Activated T-cell treated with anti-CD3 and anti-CD28 coated beads, Interleukin-2, amount 50 U/mL, for 24 hours (primary cell): ENCODE data around the gene LCN12.

Experiments
- DNase-seq: peaks from one replicate; pipeline ENCODE4 v3.0.0-alpha.2; 2020
- H3K27ac Mint-ChIP-seq: 2 replicates; pipeline ENCODE4 v1.8.0; 2020; ENCODE audit warnings: mild to moderate bottlenecking, mixed read lengths
- H3K27me3 Mint-ChIP-seq: 2 replicates; pipeline ENCODE4 v1.8.0; 2020; ENCODE audit warnings: mixed read lengths
- H3K36me3 Mint-ChIP-seq: 2 replicates; pipeline ENCODE4 v1.8.0; 2020; ENCODE audit warnings: low read depth, mixed read lengths
- H3K4me1 Mint-ChIP-seq: 2 replicates; pipeline ENCODE4 v1.8.0; 2020; ENCODE audit warnings: low read depth, mixed read lengths
- H3K4me3 Mint-ChIP-seq: 2 replicates; pipeline ENCODE4 v1.8.0; 2020; ENCODE audit warnings: mild to moderate bottlenecking, moderate library complexity, mixed read lengths
- H3K9me3 Mint-ChIP-seq: 2 replicates; pipeline ENCODE4 v1.8.0; 2020; ENCODE audit warnings: mixed read lengths

Gene LCN12

DNA sequence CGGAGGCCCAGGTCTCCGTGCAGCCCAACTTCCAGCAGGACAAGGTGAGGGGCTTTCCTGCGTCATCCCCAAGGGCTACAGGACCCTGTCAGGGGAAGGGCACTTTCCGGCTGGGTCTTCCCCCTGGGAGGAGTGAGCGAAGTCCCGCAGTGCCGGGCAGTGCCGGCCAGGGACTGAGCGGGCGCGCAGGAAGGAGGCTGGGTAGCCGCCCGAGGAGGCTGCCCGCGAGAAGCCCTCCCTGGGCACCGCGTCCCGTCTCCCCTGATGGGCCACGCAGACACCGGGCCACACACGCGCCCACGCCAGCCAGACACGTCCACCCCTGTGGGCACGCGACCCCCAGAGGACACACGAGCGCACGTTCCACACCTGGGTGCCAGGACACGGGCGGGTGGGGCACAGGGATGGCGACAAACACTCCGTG is 25.6 kb downstream of the LCN12 start:
- Mint-ChIP-seq H3K27ac (no peak overlapping the region), H3K4me3 (no peak overlapping the region), H3K36me3 (no peaks in the 10 kb centered on the region), H3K4me1 (peaks cover 20% of the 10 kb centered on the region), H3K27me3 (peaks cover 8% of the 10 kb centered on the region), H3K9me3 (no peaks in the 10 kb centered on the region)
- no peak for DNase-seq

DNA sequence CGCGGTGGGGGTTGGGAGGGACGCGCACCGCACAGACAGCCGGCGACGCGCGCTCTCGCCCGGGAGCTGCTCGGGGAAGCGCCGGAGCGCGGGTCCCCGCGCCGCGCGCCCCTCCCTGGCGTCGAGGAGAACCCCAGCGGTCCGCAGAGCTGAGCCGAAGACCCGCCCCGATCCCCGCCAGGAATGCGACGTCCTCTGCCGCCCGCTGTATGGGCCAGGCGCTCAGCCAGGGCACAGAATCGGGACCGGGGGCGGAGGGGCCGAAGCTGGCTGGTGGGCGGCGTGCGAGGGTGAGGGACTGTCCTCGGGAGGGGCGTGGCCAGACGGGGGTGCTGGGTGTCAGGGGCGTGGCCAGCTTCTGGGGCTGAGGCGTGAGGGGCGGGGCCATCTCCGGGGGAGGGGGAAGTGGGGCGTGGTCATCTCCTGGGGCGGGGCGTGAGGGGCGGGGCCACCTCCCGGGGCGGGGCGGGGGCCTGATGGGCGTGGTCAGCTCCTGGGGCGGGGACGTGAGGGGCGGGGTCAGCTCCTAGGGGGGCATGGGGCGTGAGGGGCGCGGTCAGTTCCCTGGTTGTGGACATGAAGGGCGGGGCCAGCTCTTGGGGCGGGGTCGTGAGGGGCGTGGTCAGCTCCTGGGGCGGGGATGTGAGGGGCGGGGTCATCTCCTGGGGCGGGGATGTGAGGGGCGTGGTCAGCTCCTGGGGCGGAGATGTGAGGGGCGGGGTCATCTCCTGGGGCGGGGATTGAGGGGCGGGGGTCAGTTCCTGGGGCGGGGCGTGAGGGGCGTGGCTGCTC is 26.2 kb downstream of the LCN12 start:
- H3K27me3 Mint-ChIP-seq: peaks cover 13% of the 10 kb centered on the region
- H3K4me1 Mint-ChIP-seq: peaks cover 20% of the 10 kb centered on the region
- no peaks in the 10 kb centered on the region for H3K36me3 Mint-ChIP-seq
- H3K4me3 Mint-ChIP-seq: no peak overlapping the region
- no peak overlapping the region for H3K27ac Mint-ChIP-seq
- peak; percentile 78 for DNase-seq
- no peaks in the 10 kb centered on the region for H3K9me3 Mint-ChIP-seq

- Mint-ChIP-seq H3K4me3 (no peak overlapping the region), H3K36me3 (no peaks in the 10 kb centered on the region), H3K27me3 (peaks cover 21% of the 10 kb centered on the region), H3K9me3 (no peaks in the 10 kb centered on the region), H3K4me1 (peaks cover 20% of the 10 kb centered on the region), H3K27ac (no peak overlapping the region)
- no peak for DNase-seq
Observed at GRCh38 chr9:136978865-136979544, 26.9 kb downstream of the LCN12 start.

DNA sequence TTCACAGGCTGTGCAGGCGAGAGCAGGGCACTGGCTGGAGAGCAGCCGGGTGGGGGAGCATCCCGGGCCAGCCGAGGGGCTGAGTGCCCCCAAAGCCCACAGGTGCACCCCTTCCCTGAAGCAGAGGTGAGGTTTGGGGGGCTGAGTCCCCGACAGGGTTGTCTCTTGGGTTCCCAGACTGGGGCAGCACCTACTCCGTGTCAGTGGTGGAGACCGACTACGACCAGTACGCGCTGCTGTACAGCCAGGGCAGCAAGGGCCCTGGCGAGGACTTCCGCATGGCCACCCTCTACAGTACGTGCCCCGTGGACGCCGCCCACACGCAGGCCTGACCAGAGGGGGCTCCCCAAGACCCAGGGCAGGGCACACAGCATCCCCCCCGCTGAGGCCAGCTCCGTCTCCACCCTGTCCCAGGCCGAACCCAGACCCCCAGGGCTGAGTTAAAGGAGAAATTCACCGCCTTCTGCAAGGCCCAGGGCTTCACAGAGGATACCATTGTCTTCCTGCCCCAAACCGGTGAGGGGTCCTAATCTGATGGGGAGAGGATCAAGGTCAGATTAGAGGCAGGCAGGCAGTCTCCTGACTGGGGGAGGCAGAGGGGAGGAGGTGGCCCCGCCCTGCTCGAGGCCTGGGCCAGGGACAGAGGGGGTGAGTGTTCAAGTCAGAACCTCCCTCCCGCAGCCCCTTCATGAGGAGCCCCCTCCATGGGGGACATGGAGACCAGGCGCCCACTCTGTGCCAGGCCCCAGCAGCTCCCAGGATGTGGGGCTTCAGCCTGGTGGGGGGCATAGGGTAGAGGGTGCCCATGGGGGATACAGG is 27.9 kb downstream of the LCN12 start:
- no peak overlapping the region for H3K27ac Mint-ChIP-seq
- H3K27me3 Mint-ChIP-seq: peaks cover 29% of the 10 kb centered on the region
- no peak overlapping the region for H3K4me3 Mint-ChIP-seq
- H3K36me3 Mint-ChIP-seq: no peaks in the 10 kb centered on the region
- H3K4me1 Mint-ChIP-seq: peaks cover 16% of the 10 kb centered on the region
- H3K9me3 Mint-ChIP-seq: no peaks in the 10 kb centered on the region
- DNase-seq: no peak

- H3K4me3 Mint-ChIP-seq: no peak overlapping the region
- H3K27ac Mint-ChIP-seq: no peak overlapping the region
- DNase-seq: no peak
- H3K4me1 Mint-ChIP-seq: peaks cover 7% of the 10 kb centered on the region
- H3K27me3 Mint-ChIP-seq: peaks cover 32% of the 10 kb centered on the region
- no peaks in the 10 kb centered on the region for H3K9me3 Mint-ChIP-seq
- no peaks in the 10 kb centered on the region for H3K36me3 Mint-ChIP-seq
Observed at GRCh38 chr9:136980669-136981478, 28.8 kb downstream of the LCN12 start.

GRCh38 chr9:136981588-136982231 is 29.6 kb downstream of the LCN12 start:
- H3K27me3 Mint-ChIP-seq: peaks cover 33% of the 10 kb centered on the region
- H3K9me3 Mint-ChIP-seq: no peaks in the 10 kb centered on the region
- no peak for DNase-seq
- no peak overlapping the region for H3K4me3 Mint-ChIP-seq
- peaks cover 2% of the 10 kb centered on the region for H3K4me1 Mint-ChIP-seq
- no peaks in the 10 kb centered on the region for H3K36me3 Mint-ChIP-seq
- H3K27ac Mint-ChIP-seq: no peak overlapping the region

- Mint-ChIP-seq H3K36me3 (no peaks in the 10 kb centered on the region), H3K27me3 (peaks cover 33% of the 10 kb centered on the region), H3K4me3 (no peak within 1 kb of the TSS), H3K27ac (no peak within 1 kb of the TSS), H3K9me3 (no peaks in the 10 kb centered on the region), H3K4me1 (peaks cover under 1% of the 10 kb centered on the region)
- DNase-seq: no peak
Observed at GRCh38 chr9:136982232-136983051, 30.4 kb downstream of the LCN12 start, which contains the start of gene LCNL1. Gene LCNL1, plus strand, starts transcription at chr9:136982993. Its CDS starts 594 bp downstream, at chr9:136983587.

DNA sequence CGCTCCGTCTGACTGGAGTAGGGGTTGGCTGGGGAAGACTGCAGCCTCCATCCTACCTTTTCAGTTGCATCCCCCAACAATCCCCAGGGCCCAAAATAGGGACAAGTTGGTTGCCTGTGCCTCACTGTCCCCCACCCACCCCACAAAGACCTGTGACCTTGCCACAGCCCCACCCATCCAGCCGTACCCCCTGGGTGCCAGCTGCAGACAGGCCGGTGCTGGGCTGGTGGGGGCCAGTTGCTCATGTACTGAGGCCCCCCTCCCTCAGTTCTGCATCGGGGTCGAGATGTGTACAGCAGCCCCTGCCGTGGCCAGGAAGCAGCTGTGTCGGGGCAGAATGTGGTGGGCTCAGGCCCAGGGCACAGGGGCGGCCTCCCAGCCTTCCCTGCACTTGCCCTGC is 31.1 kb downstream of the LCN12 start:
- no peaks in the 10 kb centered on the region for H3K4me1 Mint-ChIP-seq
- H3K9me3 Mint-ChIP-seq: no peaks in the 10 kb centered on the region
- no peak for DNase-seq
- H3K4me3 Mint-ChIP-seq: no peak overlapping the region
- H3K27me3 Mint-ChIP-seq: peaks cover 36% of the 10 kb centered on the region
- H3K36me3 Mint-ChIP-seq: no peaks in the 10 kb centered on the region
- H3K27ac Mint-ChIP-seq: no peak overlapping the region

DNA sequence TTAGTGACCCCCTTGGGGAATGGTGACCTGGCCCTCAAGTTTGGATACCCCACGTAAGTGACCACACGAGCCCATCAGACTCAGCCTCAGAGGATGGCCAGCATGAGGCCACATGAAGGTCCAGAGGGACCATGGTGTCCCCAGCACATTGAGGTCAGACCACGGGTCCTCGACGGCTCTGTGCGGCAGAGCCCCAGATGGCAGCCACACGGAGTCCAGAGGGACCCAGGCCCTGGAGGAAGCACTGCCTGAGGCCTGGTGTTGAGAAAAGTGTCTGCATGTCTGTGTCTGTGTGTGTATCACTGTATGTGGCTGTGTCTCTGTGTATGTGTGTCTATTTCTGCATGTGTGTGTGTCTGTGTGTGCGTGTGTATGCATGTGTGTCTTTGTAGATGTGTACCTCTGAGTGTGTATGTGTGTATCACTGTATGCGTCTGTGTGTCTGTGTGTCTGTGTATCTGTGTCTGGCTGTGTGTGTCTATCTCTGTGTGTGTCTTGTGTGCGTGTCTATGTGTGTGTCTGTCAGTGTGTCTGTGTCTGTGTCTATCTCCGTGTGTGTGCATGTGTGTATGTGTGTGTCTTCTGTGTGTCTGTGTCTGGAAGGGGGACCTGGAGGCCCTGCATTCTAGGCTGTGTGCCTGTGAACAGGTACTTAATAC is 31.7 kb downstream of the LCN12 start:
- no peak for DNase-seq
- Mint-ChIP-seq H3K9me3 (no peaks in the 10 kb centered on the region), H3K27ac (no peak overlapping the region), H3K27me3 (peaks cover 36% of the 10 kb centered on the region), H3K36me3 (no peaks in the 10 kb centered on the region), H3K4me1 (no peaks in the 10 kb centered on the region), H3K4me3 (no peak overlapping the region)

GRCh38 chr9:136984464-136985026 is 32.5 kb downstream of the LCN12 start:
- Mint-ChIP-seq H3K4me1 (no peaks in the 10 kb centered on the region), H3K9me3 (no peaks in the 10 kb centered on the region), H3K27ac (no peak overlapping the region), H3K36me3 (no peaks in the 10 kb centered on the region), H3K27me3 (peaks cover 36% of the 10 kb centered on the region), H3K4me3 (no peak overlapping the region)
- no peak for DNase-seq

GRCh38 chr9:136985027-136985602 is 33.0 kb downstream of the LCN12 start:
- H3K4me3 Mint-ChIP-seq: no peak overlapping the region
- H3K36me3 Mint-ChIP-seq: no peaks in the 10 kb centered on the region
- no peaks in the 10 kb centered on the region for H3K9me3 Mint-ChIP-seq
- no peaks in the 10 kb centered on the region for H3K4me1 Mint-ChIP-seq
- peak; percentile 41 for DNase-seq
- peaks cover 36% of the 10 kb centered on the region for H3K27me3 Mint-ChIP-seq
- no peak overlapping the region for H3K27ac Mint-ChIP-seq

GRCh38 chr9:136985853-136986252 is 33.8 kb downstream of the LCN12 start:
- H3K4me3 Mint-ChIP-seq: no peak overlapping the region
- H3K27me3 Mint-ChIP-seq: peaks cover 36% of the 10 kb centered on the region
- H3K36me3 Mint-ChIP-seq: no peaks in the 10 kb centered on the region
- no peaks in the 10 kb centered on the region for H3K4me1 Mint-ChIP-seq
- DNase-seq: no peak
- no peak overlapping the region for H3K27ac Mint-ChIP-seq
- no peaks in the 10 kb centered on the region for H3K9me3 Mint-ChIP-seq
